GM12878 (cell line): ENCODE measurements around the gene SHROOM1. TPM values are rescaled to one million over a fixed set of nuclear protein-coding genes. Genes with fewer than 3 reads are reported as not detected.

Experiments
- ATAC-seq: fragments of 200-7000 bp; cut with Tn5 transposase; 3 replicates; pipeline ENCODE4 v1.9.1; 2020; ENCODE audit warnings: mild to moderate bottlenecking, moderate library complexity
- BruUV-seq: library from RNA; stranded (reverse); fragments of 400-500 nt; replicated peaks from 2 replicates; lab custom pipeline; 2021; lab: Mats Ljungman, UMichigan
- CTCF ChIA-PET: fragments of 300-600 bp; sonication (Branson Sonifier 250); formaldehyde crosslinking; extraction: SDS; loops from one replicate; lab custom pipeline; 2021; ENCODE audit warnings: inconsistent platforms; lab: Yijun Ruan, JAX
- POLR2A ChIA-PET: fragments of 350-600 bp; formaldehyde crosslinking; extraction: SDS; loops from one replicate; lab custom pipeline; 2021; ENCODE audit warnings: inconsistent platforms; lab: Charles Lee
- RAD21 ChIA-PET: fragments of 300-600 bp; sonication (Branson Sonifier 250); formaldehyde crosslinking; loops from one replicate; lab custom pipeline; 2023; ENCODE audit warnings: antibody characterized with exemption; ENCODE audit not compliant: unreplicated experiment; lab: Charles Lee
- SMC1A ChIA-PET: fragments of 300-600 bp; sonication (Branson Sonifier 250); formaldehyde crosslinking; loops from one replicate; lab custom pipeline; 2023; ENCODE audit not compliant: unreplicated experiment, uncharacterized antibody; lab: Charles Lee
- DNase-seq: peaks from one replicate; pipeline ENCODE4 v3.0.0-alpha.2; 2011; ENCODE audit warnings: low read depth, low spot score
- FAIRE-seq: peaks from 3 replicates; lab custom pipeline; 2011; peaks lifted over from hg19 to GRCh38; lab: Jason Lieb, UNC
- H2AFZ ChIP-seq: 2 replicates; pipeline ENCODE4 v1.6.0; 2011; ENCODE audit warnings: low read depth, low read length, control low read depth; ENCODE audit not compliant: control insufficient read depth
- H3K27ac ChIP-seq: 2 replicates; pipeline ENCODE4 v1.5.1; 2011; ENCODE audit warnings: control low read depth; ENCODE audit not compliant: control insufficient read depth, insufficient read depth
- H3K27me3 ChIP-seq, 2 experiments: replicated peaks in 1 of 2; 2 replicates each; pipeline versions ENCODE4 v1.6.0 to v1.6.1; 2011; ENCODE audit warnings: low read length in 1 of 2; ENCODE audit not compliant: control insufficient read depth in 2 of 2, insufficient read depth in 2 of 2
- H3K36me3 ChIP-seq, 2 experiments: 2 replicates each; pipeline ENCODE4 v1.5.1; 2011; ENCODE audit warnings: low read length in 1 of 2; ENCODE audit not compliant: control insufficient read depth in 2 of 2, insufficient read depth in 2 of 2
- H3K4me1 ChIP-seq: 2 replicates; pipeline ENCODE4 v1.6.1; 2011; ENCODE audit warnings: mild to moderate bottlenecking, low read length, moderate library complexity, mixed read lengths; ENCODE audit not compliant: control insufficient read depth, insufficient read depth
- H3K4me2 ChIP-seq: 2 replicates; pipeline ENCODE4 v1.6.0; 2011; ENCODE audit warnings: control low read depth; ENCODE audit not compliant: control insufficient read depth, insufficient read depth
- H3K4me3 ChIP-seq: fragments of 200-600 bp; sonication (generic); 2 replicates; pipeline ENCODE4 v1.5.1; 2016
- H3K79me2 ChIP-seq: 2 replicates; pipeline ENCODE4 v1.6.0; 2011; ENCODE audit warnings: low read length; ENCODE audit not compliant: control insufficient read depth, insufficient read depth
- H3K9ac ChIP-seq: 2 replicates; pipeline ENCODE4 v1.8.0; 2011; ENCODE audit warnings: low read length, control low read depth, mixed read lengths; ENCODE audit not compliant: control insufficient read depth, insufficient read depth
- H3K9me3 ChIP-seq: replicated peaks from 3 replicates; pipeline ENCODE4 v1.5.1; 2011; ENCODE audit warnings: mild to moderate bottlenecking, low read length; ENCODE audit not compliant: control insufficient read depth, insufficient read depth
- H4K20me1 ChIP-seq: 2 replicates; pipeline ENCODE4 v1.6.0; 2011; ENCODE audit not compliant: control insufficient read depth, insufficient read depth
- EZH2 ChIP-seq: IDR thresholded peaks from 2 replicates; pipeline ENCODE4 v1.6.1; 2012; ENCODE audit warnings: low read depth, mild to moderate bottlenecking, control low read depth, inconsistent platforms, low read length, borderline replicate concordance; ENCODE audit not compliant: control insufficient read depth
- HDAC6 ChIP-seq: fragments of 200-600 bp; sonication (generic); IDR thresholded peaks from one replicate; pipeline ENCODE4 v1.8.0; 2017; ENCODE audit warnings: antibody characterized with exemption; ENCODE audit not compliant: unreplicated experiment
- IKZF2 ChIP-seq, 2 experiments: fragments of 450-650 bp; IDR thresholded peaks; 2 replicates each; pipeline ENCODE4 v1.6.1; 2017; ENCODE audit warnings: mild to moderate bottlenecking in 2 of 2, moderate library complexity in 2 of 2
- IRF4 ChIP-seq: IDR thresholded peaks from 2 replicates; pipeline ENCODE4 v1.6.1; 2011; ENCODE audit warnings: low read depth, low read length
- MTA3 ChIP-seq: IDR thresholded peaks from 2 replicates; pipeline ENCODE4 v1.6.1; 2012; ENCODE audit warnings: low read length, inconsistent platforms, borderline replicate concordance
- NFIC ChIP-seq: IDR thresholded peaks from 2 replicates; pipeline ENCODE4 v1.6.1; 2012; ENCODE audit warnings: low read depth, mild to moderate bottlenecking, inconsistent platforms, low read length, moderate library complexity
- NFYB ChIP-seq: IDR thresholded peaks from 2 replicates; pipeline ENCODE4 v1.6.1; 2011; ENCODE audit warnings: low read depth, mild to moderate bottlenecking, low read length, improper control_type of control experiment, moderate library complexity; ENCODE audit not compliant: insufficient read depth
- PML ChIP-seq: IDR thresholded peaks from 2 replicates; pipeline ENCODE4 v1.6.1; 2012; ENCODE audit warnings: low read length, inconsistent platforms
- POLR2AphosphoS5 ChIP-seq: IDR thresholded peaks from 2 replicates; pipeline ENCODE4 v1.6.1; 2011; ENCODE audit warnings: mild to moderate bottlenecking, low read length, inconsistent platforms
- TCF7 ChIP-seq: IDR thresholded peaks from 2 replicates; pipeline ENCODE4 v1.6.1; 2014; ENCODE audit warnings: antibody characterized with exemption, borderline replicate concordance
- ZNF687 ChIP-seq: fragments of 450-650 bp; IDR thresholded peaks from 2 replicates; pipeline ENCODE4 v1.6.1; 2017; ENCODE audit warnings: mild to moderate bottlenecking, moderate library complexity
- WGBS: methylation state at CpG from one replicate; pipeline ENCODE4 v1.1.6; 2016; ENCODE audit warnings: low lambda C conversion rate; ENCODE audit not compliant: insufficient replicate concordance, insufficient coverage; ENCODE audit errors: missing lambda C conversion rate; 5-methylcytosine and 5-hydroxymethylcytosine counted together
- in situ Hi-C: fragments of 300-500 bp; cut with MboI; formaldehyde crosslinking; loops from 9 replicates; pipeline ENCODE4 v1.14.3; 2018; ENCODE audit warnings: mixed read lengths
- intact Hi-C: fragments of 100-400 bp; cut with micrococcal nuclease; formaldehyde crosslinking; loops from one replicate; pipeline ENCODE4 v1.14.2; 2022; ENCODE audit not compliant: unreplicated experiment
- polyA plus RNA-seq, 11 experiments: library from polyadenylated mRNA; depleted of rRNA in 4 of 11; unstranded in 6 of 11; stranded (reverse) in 5 of 11; fragments of >200 nt; fragmentation: Nextera tagmentation in 4 of 11; fragmentation: Illumina TruSeq in 1 of 11; extraction: Ambion mirVana in 4 of 11; extraction: Trizol in 1 of 11; gene quantifications; 1 replicate in 1 of 11; 2 replicates in 10 of 11; pipeline versions ENCODE4 v1.2.1 to v1.2.3, GENCODE V29; 2011 to 2016; ENCODE audit warnings: inconsistent platforms in 2 of 11, missing spikeins in 2 of 11, low read depth in 1 of 11
- total RNA-seq, 4 experiments: library from RNA; depleted of rRNA in 3 of 4; stranded (reverse); fragments of >200 nt in 3 of 4; fragmentation: Illumina TruSeq in 1 of 4; extraction: Trizol in 1 of 4; gene quantifications; 2 replicates each; pipeline versions ENCODE4 v1.2.1 to v1.2.3, GENCODE V29; 2013 to 2021
- TF ChIP-seq, protein P1 (sequence below): fragments of 450-650 bp; IDR thresholded peaks from 2 replicates; pipeline ENCODE4 v1.6.1; 2016; ENCODE audit warnings: mild to moderate bottlenecking

The SHROOM1 gene
- total and polyA plus RNA-seq, 10 of the 15 experiments (the other 5 are each of a cell fraction or from before 2014, with no cell fraction given) = 0.05 to 3.9 (median 1.3) TPM

- TF ChIP-seq IKZF2 (IDR thresholded peaks at IDR 0.05) = no peak
Measured at GRCh38 chr5:132825033-132825833, 5.2 kb downstream of the SHROOM1 start (continued).

GRCh38 chr5:132824426-132824825 is 6.0 kb downstream of the SHROOM1 start:
- Histone ChIP-seq H3K27ac (no peak overlapping the region), H3K4me2 (no peak overlapping the region), H3K36me3 (no peaks in the 10 kb centered on the region), H3K27me3 (peaks cover 0 to 2% of the 10 kb centered on the region in 2 experiments; a peak in 3 of 4 replicates)
- DNase-seq (no peak), ATAC-seq (no peak), FAIRE-seq (no peak)
- POLR2A ChIA-PET = interaction anchor here (1.1 kb wide), 1 partner anchor 15 kb away, joined by 3 read pairs; no protein-coding TSS in a partner anchor
- 100% methylated on average over 3 of the region's 3 CpGs for WGBS
- BruUV-seq = no TSS peak
- intact Hi-C loops = loop anchor here (5.0 kb wide), 2 partner anchors 87 to 232 kb away; partner anchors contain the start of gene KIF3A
- TF ChIP-seq POLR2AphosphoS5 (no peak), NFIC (no peak), MTA3 (no peak), HDAC6 (no peak), IRF4 (no peak), PML (no peak), ZNF687 (no peak), EZH2 (no peak), TCF7 (no peak), NFYB (no peak)
- TF ChIP-seq, protein P1, sequence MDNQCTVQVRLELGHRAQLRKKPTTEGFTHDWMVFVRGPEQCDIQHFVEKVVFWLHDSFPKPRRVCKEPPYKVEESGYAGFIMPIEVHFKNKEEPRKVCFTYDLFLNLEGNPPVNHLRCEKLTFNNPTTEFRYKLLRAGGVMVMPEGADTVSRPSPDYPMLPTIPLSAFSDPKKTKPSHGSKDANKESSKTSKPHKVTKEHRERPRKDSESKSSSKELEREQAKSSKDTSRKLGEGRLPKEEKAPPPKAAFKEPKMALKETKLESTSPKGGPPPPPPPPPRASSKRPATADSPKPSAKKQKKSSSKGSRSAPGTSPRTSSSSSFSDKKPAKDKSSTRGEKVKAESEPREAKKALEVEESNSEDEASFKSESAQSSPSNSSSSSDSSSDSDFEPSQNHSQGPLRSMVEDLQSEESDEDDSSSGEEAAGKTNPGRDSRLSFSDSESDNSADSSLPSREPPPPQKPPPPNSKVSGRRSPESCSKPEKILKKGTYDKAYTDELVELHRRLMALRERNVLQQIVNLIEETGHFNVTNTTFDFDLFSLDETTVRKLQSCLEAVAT = no peak
- TF ChIP-seq, all 136 proteins: peak for 0
- Histone ChIP-seq H3K79me2 (no peaks in the 10 kb centered on the region), H2AFZ (no peak overlapping the region), H3K4me3 (no peak overlapping the region), H3K9ac (no peak overlapping the region), H4K20me1 (no peaks in the 10 kb centered on the region), H3K9me3 (no peaks in the 10 kb centered on the region), H3K4me1 (no peaks in the 10 kb centered on the region; the same call in 1 of the 2 replicates)
- in situ Hi-C loops = loop anchor here (10.0 kb wide), 1 partner anchor 300 kb away; no protein-coding TSS in a partner anchor
- ChIA-PET SMC1A (interaction anchor here (1.1 to 10.9 kb wide), 4 partner anchors 70 to 326 kb away, joined by 3 to 129 read pairs (median 6); no protein-coding TSS in a partner anchor), RAD21 (interaction anchor here (1.1 kb wide), 1 partner anchor 71 kb away, joined by 3 read pairs; no protein-coding TSS in a partner anchor), CTCF (interaction anchor here (1.1 to 1.6 kb wide), 3 partner anchors 29 to 319 kb away, joined by 3 to 5 read pairs (median 4); no protein-coding TSS in a partner anchor)
